IPS-11a (cell line): ENCODE measurements around the gene PPIB.

Source experiments
- H3K4me3 ChIP-seq: one replicate; pipeline ENCODE4 v1.5.1; 2013; ENCODE audit warnings: low read depth, low read length, control low read depth

Gene PPIB

DNA sequence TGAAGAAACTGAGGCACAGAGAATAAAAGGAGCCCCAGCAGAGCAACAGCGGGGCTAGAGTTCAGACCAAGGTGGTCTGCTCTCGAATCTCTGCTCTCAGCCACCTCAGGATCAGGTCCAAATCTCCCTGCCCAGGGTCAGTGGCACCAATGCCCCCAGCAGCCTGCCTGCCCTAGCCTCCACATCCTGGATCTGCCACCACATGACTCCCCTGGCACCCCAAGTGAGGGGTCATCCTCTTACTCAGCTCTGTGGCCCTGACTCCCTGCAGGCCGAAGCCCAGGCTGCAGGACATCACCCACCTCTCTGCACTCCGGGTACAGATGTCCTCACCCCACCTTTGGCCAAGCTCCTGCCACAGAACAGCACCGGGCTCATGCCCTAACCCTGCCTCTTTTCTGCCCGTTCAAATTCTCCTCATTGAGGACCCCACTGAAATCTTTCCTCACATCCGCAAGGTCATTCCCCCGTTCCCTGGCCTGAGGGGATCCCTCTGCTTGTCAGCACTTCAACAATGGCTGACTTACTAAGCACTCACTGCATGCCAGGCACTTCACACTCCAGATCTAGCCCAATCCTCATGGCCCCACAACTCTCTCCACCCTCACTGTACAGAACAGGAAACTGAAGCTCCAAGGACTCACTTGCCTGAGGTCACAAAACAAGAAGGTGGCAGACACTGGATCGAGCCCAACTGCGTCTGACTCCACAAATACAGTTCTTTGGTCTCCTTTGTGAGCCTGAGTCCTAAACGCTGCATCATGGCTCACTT lies 4.3 kb downstream of the PPIB start:
- no peak overlapping the region for H3K4me3 ChIP-seq

DNA sequence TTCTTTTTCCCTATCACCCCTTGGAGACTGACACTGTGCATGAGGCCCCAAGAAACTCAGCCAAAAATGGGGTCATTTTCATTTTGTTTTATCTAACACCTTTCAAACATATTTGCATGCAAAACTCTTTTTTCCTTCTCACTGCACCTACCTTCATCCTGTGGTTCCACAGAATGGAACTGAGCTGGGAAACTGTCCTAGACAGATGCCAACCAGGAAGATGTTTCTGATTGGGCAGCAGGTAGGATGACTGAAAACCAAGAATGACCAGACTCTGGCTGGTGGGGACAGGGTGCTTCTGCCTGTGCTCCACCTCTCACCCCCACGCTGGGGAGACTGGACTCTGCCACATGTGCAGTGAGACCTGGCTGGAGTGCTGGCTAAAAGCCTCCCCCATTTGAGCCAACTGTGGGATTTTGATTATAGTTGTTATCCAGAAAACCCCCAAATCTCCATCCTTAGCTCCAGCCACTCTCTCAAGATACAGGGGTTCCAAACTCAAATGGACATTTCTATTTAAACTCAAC lies 5.2 kb downstream of the PPIB start:
- no peak overlapping the region for H3K4me3 ChIP-seq

- no peak overlapping the region for H3K4me3 ChIP-seq
These were observed 6.0 kb downstream of the PPIB start for GRCh38 chr15:64156652-64157331.

- no peak overlapping the region for H3K4me3 ChIP-seq
These were observed 6.8 kb downstream of the PPIB start for GRCh38 chr15:64155802-64156651.

- H3K4me3 ChIP-seq = peak overlapping the region; percentile 4
These were observed 9.1 kb downstream of the PPIB start for GRCh38 chr15:64153480-64154367.

DNA sequence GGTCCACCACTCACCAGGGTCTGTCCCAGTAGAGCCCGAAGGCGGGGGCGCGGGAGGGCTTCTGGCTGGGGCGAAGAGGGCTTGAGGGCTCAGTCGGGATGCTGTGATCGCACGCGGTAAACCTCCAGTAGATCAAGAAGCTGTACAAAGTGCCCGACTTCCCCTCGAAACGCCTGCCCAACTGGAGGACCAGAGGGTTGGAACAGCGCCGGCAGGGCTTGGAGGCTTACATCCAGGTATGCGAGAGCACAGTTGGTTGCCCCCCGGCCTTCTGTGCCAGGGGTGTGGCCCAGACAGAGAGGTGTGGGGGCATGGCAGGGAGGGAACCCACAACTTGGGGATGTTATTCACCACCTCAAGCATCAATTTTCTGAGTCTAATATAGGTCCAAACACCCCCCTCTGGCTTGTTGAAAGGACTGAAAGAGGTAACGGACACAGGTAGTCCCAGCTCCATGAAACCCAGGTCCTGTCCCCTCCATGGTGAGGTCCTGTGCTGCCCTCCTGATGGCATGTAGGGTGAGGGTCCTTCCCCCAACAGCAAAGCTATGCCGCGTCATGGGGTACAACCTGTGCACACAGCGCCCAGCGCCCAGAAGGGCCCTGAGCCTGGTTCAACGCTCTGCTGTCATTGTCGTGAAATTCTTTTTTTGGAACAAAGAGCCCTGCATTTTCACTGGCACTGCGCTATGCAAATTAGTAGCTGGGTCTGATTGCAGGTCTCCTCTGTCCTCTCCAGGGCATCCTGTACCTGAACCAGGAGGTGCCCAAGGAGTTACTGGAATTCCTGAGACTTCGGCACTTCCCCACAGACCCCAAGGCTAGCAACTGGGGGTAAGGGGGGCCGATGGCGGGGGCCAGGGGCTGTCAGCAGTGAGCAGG lies 10.1 kb downstream of the PPIB start:
- H3K4me3 ChIP-seq = peak overlapping the region; percentile 58

DNA sequence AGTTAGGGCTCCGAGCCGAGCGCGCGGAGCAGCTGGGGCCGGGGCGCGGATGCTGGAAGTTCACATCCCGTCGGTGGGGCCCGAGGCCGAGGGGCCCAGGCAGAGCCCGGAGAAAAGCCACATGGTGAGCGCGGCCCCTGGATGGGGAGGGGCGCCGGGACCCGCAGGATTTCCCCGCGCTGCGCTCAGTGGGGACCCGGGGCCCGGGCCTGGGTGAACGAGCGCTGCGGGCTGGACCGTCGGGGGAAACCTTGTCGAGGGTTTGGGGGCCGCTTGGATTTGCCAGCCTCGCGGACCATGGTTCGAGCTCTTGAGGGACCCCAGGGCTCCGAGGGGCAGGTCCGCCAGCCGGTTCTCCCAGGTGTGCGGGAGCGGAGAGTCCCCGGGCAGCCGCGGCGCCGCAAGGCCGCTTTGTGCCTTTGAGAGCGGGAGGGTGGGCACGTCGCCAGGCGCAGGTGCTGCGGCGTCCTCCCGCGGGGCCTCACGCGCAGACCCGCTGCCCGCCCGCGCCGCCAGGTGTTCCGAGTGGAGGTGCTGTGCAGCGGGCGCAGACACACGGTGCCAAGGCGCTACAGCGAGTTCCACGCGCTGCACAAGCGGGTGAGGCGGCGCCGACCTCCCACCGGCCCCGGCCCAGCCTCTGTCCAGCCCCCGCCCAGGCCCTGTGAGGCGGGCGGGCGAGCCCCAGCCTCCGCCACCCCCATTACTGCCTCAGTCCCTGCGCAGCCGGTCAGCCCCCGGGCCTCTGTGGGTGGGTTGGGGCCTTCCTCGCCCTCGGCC lies 10.9 kb downstream of the PPIB start, which contains the start of gene SNX22:
TSS of gene SNX22 (plus strand) at position 5 of the 780 bp plus-strand sequence. CDS start at position 50, 45 bp downstream.
- peak within 1 kb of the TSS; percentile 58 for H3K4me3 ChIP-seq

GRCh38 chr15:64149893-64150578 lies 12.8 kb downstream of the PPIB start:
- H3K4me3 ChIP-seq = no peak overlapping the region

DNA sequence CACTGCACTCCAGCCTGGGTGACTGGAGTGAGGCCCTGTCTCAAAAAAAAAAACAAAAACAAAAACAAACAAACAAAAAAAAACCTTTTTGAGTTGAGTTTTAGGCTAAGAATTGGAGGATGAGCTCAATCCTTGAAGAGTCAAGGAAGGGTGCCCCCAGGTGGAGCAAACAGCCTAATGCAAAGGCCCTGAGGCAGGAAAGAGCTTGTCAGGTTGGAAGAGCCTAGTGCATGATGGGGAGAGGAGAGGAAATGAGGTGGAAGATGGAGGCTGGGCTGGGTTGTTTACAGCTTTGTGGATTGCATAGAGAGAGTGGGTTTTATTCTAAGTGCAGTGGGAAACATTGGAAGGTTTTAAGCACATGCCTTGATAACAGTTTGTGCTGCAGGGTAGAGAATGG lies 13.4 kb downstream of the PPIB start:
- H3K4me3 ChIP-seq = no peak overlapping the region

- no peak overlapping the region for H3K4me3 ChIP-seq
These were observed 14.2 kb downstream of the PPIB start for GRCh38 chr15:64148581-64148980.

DNA sequence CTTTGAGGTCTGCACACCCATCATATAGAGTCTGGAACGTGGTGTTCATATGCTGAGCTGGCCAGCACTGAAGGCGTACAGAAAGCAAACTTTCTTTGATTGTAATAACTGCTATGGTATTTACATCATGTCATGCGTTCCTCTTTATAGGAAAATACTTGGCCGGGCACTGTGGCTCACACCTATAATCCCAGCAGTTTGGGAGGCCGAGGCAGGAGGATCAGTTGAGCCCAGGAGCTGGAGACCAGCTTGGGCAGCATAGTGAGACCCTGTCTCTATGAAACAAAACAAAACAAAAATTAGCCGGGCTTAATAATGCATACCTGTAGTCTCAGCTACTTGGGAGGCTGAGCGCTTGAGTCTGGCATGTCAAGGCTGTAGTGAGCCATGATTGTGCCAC lies 14.7 kb downstream of the PPIB start:
- H3K4me3 ChIP-seq = no peak overlapping the region

- no peak overlapping the region for H3K4me3 ChIP-seq
These were observed 15.7 kb downstream of the PPIB start for GRCh38 chr15:64146885-64147681.

DNA sequence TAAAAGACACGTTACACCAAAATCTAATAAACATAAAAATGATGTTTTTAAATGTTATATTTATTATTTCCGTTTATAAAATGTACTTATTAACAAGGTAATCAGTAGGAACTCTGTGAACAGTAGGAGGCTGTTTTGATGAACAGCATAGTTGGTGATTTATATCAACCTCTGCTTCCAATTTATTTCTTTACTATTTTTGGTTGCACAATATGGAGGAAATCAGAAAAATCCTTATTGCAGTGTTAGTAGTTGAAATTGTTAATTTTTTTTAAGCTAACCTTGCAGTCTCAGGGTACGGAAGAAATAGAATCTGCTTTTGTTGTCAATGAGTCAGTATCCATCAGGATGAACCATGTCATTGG lies 16.3 kb downstream of the PPIB start:
- H3K4me3 ChIP-seq = no peak overlapping the region

DNA sequence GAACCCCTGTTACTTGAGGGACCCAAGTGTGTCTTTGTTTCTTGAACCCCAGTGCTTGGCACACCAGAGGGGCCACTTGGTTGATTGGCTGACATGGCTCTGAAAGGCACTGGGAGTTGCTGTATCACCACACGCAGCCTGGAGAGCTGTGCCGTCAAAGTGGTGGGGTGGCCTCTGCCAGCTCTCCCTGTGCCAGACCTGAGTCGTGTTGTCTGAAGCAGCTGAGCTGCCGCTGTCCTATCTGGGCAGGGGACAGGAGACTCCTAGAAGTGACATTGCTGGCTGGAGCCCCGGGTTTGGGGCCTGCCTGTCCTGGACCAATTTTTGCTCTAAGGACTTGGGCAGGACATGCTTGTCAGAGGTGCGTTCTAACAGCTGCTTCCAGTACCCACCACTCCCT lies 16.8 kb downstream of the PPIB start:
- H3K4me3 ChIP-seq = no peak overlapping the region

GRCh38 chr15:64144565-64145281 lies 18.1 kb downstream of the PPIB start:
- no peak overlapping the region for H3K4me3 ChIP-seq

DNA sequence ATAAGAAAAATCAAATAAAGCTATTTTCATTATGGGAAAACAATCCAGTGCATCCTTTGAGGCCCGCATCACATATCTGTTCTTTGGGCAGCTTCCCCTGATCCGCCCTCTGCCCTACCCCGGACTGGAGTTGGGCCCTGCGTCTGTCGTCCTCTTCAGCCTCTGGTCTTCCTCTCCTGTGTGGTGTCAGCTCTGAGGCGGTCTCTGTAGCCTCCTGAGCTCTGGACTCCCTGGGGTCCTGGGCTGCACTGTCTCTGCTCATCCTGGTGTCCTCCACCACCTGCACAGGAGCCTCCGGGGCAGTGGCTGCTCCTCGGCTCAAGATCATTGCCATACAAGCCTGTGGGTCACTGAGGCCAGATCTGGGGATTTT lies 18.6 kb downstream of the PPIB start:
- H3K4me3 ChIP-seq = no peak overlapping the region

- H3K4me3 ChIP-seq = no peak overlapping the region
These were observed 19.5 kb downstream of the PPIB start for GRCh38 chr15:64143276-64143675.
